ENCODE results near the gene AMOTL2.

- TF ChIP-seq CTCF (IDR thresholded peaks at IDR 0.05) = no peak
- TF ChIP-seq REST (IDR thresholded peaks at IDR 0.05; ENCODE audit: insufficient read depth in 1 of 2, low read depth in 2 of 2, low read length in 1 of 2) = no peak
- TF ChIP-seq SIN3A (IDR thresholded peaks at IDR 0.05; ENCODE audit: borderline replicate concordance, insufficient read depth, low read depth, low read length) = no peak
Observed at GRCh38 chr3:134409041-134409440, 34.8 kb upstream of the AMOTL2 start.

All from Panc1 (cell line).